Measurements from ENCODE around the gene TH.

Gene TH
- 0 reads per million in 3 experiments for total RNA-seq

- DNase-seq = no peak
Measured at GRCh38 chr11:2171591-2172003, at the start of gene TH. TSS of gene TH (minus strand) at chr11:2171815. CDS start at chr11:2171786, 29 bp downstream.

DNA sequence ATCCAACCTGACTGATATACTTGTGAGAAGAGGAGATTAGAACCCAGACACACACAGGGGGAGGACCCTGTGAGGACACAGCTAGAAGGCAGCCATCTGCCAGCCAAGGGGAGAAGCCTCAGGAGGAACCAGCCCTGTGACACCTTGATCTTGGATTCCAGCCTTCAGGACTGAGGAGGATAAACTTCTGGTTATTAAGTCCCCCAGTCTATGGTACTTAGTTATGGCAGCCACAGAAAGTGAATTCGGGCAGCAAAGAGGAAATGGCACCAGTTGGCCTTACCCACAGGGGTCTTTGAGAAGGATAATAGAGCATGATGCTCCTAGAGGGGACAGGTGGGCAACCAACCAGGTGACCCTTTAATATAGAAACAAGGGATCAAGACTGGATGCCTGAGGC lies 49.4 kb upstream of the TH start:
- DNase-seq = no peak

DNA sequence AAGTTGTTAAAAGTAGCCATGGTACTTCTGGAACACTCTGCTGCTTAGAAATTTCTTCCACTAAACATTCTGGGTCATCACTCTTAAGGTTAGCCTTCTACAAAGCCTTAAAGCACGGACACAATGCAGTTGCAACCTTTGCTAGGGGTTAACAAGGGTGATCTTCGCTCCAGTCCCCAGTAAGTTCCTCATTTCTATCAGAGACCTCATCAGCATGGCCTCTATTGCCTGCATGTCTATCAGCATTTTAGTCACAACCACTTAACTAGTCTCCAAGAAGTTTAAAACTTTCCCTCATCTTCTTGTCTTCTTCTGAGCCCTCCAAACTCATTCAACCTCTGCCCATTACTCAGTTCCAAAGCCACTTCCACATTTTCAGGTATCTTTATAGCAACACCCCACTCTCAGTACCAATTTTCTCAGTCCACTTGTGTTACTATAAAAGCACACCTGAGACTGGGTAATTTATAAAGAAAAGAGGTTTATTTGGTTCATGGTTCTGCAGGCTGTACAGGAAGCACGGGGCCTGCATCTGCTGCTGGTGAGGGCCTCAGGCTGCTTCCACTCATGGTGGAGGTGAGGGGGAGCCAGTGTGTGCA lies 48.7 kb upstream of the TH start:
- no peak for DNase-seq

DNA sequence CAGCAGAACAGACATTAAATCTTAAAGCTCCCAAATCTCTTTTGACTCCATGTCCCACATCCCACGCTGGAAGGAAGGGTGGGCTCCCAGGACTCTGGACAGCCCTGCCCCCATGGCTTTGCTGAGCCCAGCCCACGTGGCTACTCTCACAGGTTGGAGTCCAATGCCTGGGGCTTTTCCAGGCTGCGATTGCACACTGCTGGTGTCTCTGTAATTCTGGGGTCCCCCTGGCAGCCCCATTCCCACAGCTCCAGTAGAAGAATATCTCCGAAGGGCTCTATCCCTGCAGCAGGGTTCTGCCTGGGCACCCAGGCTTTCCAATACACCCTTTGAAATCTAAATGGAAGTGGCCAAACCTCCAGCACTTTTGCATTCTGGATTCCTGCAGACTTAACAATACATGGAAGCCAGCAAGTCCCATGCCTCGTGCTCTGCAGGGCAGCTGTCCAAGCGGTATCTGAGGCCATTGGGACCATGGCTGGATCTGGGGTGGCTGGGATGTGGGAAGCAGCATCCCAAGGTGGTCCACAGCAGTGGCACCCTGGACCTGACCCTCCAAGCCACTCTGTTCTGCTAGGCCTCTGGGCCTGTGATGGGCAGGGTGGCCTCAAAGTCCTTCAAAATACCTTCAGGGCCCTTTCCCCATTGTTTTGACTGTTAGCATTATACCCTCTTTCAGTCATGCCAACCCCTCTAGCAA lies 47.9 kb upstream of the TH start:
- DNase-seq = no peak

GRCh38 chr11:2218031-2218633 lies 46.5 kb upstream of the TH start:
- no peak for DNase-seq

DNA sequence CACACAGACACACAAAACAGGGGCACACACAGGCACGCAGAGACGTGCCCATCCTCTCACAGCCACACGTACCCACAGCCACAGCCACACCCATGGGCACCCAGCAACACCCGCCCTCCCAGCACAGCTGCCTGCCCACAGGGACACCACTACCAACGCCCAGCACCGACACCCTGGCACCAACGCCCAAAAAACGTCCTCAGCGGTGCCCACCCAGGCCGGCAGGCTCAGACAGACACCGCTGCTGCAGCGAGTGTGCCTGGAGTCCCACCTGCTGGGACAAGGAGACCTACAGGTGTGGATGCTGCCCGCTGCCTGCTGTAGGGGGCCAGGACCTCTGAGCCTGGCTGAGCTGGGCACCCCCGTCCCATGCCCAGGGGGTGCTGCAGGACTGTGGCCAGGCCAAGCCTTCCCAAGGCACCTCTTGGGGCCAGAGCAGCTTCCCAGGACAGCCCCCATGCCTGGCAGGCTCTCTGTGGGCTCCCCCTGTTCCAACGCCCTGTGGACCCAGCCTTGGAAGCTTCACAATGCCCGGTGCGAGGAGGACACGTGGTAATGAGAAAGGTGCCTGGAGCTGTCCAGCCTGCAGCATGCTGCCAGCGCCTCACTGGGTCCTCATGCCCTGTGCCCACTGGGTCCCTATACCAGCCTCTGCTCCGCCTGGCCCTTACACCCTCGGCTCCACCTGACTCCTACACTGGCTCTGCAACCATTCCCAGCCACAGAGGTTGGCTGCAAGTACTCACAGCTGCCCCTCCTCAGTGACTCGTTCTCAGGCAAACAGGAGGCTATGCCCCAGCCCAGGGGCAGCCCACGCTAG lies 45.8 kb upstream of the TH start:
- no peak for DNase-seq

- no peak for DNase-seq
Measured at GRCh38 chr11:2216400-2217064, 44.9 kb upstream of the TH start.

DNA sequence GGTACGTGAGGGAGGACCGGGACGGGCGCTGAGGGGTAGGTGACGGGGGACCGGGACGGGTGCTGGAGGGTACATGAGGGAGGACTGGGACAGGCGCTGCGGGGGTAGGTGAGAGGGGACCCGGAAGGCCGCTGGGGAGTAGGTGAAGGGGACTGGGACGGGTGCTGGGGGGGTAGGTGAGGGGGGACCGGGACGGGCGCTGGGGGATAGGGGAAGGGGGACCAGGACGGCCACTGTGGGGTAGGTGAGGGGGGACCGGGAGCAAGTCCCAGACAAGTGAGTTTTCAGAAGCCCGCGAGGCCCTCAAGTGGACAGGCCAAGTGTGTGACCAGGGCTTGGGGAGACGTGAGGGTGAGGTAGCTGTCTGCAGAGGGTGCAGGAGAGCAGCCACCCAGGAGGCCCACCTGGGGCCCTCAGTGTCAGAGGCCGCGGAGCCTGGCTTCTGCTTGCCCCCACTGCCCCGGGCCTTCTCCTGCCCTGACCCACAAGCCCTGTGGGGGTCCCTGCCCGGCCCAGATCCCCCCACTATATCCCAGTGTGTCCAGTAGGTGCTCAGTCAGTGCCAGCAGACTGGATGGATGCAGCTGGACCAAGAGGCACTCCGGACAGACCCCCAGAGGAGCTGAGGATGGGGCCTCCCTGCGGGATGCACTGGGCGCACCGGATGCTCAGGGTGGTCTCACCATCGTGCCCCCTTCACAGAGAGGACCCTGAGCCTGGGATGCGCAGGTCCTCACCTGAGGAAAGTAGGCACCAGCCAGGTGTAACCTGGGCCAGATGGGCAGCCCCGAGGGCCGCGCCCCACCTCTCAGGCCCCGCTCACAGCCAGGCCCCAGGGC lies 44.2 kb upstream of the TH start:
- DNase-seq = no peak

GRCh38 chr11:2215230-2215560 lies 43.6 kb upstream of the TH start:
- no peak for DNase-seq

DNA sequence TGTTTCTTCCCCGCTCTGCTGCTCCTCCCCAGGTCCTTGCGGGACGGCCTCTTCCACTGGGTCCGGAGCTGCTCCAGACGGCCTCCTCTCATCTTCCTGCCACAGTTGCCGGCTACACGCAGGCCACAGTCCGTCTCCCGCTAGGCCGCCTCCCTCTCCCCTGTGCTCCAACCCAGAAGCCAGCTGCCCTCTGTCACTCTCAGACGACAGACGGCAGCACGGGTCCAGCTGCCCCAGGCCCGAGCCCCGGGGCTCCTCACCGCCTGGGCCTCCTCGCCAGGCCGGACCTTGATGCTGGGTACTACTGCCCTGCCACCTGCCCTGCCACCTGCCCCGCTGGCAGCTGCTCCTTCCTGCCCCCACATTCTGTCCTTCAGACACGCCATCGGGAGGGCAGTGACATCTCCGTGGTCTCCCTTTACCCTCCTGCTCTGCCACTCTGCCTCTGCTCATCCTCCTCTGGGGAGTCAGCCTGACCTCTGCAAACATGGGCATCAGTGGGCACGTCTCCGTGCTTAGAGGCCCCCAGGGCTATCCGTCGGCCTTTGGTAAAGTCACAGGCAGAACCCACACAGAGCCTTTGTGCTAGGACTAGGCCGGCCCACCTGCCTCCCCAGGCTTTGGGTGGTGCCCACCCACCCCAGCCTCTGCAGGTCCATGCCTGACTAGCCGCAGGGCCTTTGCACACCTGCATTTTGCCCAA lies 43.1 kb upstream of the TH start:
- no peak for DNase-seq

DNA sequence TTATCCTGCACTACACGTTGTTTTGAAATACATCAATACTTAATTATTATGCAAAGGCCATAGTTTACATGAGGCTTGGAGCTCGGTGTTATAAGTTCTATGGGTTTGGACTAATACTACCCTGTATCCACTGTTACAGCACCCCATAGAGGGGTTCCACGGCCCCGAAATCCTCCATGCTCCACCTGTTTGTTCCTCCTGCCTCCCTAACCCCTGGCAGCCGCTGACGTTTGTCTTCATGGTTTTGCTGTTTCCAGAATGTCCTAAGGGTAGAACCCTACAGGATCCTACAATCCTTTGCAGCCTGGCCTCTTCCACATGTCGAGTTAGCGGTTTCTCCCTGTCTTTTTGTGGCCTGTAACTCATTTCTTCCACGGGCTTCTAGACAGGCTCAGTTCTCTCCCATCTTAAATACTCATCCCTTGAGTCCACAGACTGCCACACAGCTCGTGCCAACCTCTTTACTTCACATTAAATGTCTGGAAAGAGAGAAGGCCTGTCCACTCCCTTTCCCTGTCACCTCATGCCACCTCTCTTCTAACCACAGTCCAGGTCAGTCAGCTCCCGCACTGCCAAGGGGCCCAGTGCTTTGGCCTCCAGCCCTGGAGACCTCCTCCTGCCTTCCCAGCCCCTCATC lies 42.4 kb upstream of the TH start:
- no peak for DNase-seq

- no peak for DNase-seq
Measured at GRCh38 chr11:2213384-2213842, 41.8 kb upstream of the TH start.

- DNase-seq = no peak
Measured at GRCh38 chr11:2212411-2213251, 41.0 kb upstream of the TH start.

- no peak for DNase-seq
Measured at GRCh38 chr11:2211113-2211971, 39.7 kb upstream of the TH start.

GRCh38 chr11:2210366-2211112 lies 38.9 kb upstream of the TH start:
- no peak for DNase-seq

DNA sequence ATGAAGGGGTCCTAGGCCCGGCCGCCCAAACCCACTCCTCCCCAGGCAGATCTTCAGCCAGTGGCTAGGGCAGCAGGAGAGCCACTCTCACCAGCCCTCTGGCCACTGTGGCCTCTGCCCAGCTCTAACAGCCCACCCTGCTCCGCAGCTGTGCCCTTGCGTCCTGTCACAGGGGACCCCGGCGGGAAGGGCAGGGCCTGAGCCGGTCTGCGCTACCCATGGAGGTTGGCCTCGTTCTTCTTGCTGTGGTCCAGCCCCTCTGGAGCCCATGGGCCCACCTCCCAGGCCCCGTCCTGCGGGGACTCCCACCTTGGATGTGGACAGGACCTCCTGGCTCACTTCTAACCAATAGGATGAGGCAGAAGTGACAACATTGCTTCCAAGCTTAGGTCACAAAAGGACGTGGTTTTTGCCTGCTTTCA lies 38.3 kb upstream of the TH start:
- DNase-seq = no peak

DNA sequence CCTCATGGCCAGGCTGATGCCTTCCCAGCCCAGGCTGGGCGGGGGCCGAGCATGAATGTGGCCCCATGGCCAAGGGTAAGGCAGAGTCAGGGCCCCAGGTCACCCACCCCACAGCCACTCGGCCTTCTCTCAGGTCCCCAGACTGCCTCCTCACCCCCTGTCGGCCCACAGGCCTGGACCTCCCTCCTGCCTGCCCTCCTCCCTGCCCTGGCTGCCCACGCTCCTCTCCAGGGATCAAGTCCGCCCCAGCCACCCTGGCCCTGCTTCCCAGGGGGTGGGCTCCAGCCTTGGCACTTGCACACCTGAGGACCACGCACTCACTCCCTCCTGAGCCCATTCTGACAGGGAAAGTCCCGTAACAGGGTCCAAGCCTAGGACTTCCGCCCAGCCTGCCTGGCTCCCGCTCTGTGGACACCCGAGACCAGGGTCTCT lies 37.8 kb upstream of the TH start:
- no peak for DNase-seq

Data from central memory CD4-positive, alpha-beta T cell (primary cell).